ENCODE measurements around the gene NWD2.

NWD2 gene

DNA sequence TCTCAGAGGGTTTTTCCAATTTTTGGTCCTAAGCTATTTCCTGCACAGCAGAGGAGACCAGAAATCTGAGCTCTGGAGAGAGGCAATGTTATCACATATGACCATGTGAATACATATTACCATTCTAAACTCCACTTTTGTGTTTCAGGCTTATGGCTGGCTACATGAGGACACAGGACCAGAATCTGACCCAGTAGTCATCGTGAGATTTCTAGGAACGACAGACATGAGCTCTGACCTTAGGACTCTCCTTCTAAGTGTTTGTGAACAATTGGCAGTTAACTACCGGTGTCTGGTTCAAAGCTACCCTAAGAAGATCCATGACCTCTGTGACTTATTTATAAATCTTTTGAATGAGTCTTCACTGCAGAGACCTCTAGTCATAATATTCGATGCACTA, 198.6 kb downstream of the NWD2 start:
- DNase-seq, result no peak

DNA sequence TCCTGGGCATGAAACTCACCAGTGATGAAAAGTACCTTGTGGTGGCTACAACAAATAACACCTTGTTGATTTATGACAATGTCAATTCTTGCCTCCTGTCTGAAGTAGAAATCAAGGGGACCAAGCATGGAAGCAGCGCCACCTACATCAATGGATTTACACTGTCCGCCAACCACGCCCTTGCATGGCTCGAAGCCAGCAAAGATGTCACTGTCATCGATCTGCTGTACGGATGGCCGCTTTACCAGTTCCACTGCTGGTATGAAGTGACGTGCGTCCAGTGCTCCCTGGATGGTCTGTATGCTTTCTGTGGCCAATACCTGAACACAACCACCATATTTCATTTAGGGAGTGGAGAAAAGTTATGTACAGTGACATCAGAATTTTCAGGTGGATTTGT, 200.5 kb downstream of the NWD2 start:
- DNase-seq, result no peak

DNA sequence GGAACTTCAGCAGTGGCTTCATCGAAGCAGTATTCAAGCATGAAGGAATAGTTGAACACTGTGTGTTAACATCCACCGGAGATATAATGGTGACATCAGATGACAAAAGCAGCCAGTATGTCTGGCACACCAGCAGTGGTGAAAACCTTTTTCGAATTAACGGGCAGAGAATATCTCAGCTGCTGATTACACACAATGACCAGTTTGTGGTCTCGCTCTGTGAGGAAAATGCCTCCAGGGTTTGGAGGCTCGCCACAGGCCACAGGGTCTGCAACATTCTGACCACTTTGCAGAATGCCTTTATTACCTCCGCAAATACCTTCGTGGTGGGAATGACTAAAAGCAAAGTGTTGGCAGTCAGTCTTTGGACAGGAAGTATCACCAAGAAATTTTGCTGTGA, 201.5 kb downstream of the NWD2 start:
- no peak for DNase-seq

DNA sequence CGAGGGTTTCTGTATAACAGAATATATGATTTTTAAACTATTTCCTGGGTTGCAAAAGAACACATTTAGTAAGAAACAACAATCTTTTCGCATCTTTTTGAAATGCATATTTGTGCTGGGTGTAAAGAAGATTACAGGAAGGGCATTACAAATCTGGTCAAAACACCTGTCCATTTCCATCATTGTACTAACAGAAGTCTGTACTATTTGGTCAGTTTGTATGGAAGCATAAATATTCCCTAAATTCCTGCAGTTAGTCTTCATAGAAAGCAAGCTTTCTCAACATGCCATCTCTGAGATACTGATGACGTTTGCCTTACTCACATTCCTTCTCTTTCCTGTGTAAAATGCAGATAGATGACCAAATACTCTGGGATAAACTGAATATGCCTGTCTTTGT, 203.3 kb downstream of the NWD2 start:
- DNase-seq, result no peak

DNA sequence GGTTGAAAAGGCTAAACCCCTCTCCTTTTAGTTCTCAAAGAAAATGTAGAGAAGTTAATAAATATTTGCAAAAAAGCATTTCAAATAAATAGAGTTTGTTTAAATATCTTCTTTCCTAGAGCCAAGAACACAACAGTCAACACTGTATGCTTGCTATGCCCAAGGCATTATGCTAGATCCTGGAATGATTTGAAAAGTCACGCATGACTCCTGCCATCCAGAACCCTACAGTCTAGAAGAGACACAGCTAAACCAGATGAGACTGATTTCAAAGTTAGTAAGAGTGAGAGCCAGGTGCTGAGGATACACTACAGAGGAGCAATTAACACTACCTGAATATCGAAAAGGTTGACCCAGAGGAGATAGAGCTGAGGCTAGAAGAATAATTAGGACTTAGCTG, 205.8 kb downstream of the NWD2 start:
- no peak for DNase-seq

DNA sequence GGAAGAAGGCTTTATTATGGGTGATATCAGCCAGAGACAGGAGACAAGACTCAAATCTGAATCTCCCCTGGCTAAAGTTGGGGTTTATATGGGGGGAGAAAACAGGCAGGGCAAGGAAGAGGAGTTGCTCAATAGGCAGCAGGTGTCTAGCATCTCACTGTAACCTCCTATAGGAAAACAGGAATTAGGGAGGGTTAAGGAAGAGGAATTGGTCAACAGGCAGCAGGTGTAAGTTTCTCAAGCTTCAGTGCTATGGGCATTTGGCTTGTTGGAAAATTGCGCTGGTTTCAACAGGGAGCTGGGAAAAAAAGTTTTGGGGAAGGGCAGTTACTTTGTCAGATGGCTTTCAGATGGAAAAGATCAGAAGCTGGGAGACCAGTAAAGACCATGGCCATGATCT, 206.4 kb downstream of the NWD2 start:
- DNase-seq, result no peak

DNA sequence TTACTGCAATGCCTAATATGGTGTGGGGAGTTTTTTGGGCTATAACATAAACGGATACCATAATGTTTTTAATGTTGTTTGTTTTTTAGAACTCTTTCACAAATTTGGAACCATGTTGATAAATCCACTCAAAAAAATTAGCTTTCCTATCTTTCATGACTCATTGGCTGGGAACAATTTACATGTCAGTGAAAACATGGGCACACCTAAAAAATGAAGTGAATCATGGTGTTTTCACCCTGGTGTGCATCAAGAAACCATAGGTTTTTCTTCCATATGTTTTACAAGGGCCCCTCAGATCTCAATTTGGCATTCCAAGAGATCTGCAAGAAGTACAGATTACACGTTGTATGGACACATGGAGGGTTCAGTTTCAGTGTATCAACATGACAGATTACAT, 207.1 kb downstream of the NWD2 start:
- DNase-seq, result no peak

DNA sequence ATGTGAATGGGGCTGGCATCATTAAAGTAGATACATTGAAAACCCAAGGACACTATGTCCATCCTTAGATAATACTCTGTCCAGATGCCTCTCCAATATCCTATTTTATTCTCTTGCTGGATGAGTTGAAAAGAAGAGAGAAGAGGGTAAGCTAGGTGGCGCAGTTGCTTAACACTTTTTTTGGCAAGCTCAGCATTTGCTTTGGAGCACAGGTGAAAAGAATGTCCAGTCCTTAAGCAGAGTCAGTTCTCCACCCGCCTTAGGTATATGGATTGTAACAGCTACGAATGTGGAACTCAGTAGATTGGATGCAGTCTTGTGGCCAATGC, 208.4 kb downstream of the NWD2 start:
- peak; percentile 97 for DNase-seq

DNA sequence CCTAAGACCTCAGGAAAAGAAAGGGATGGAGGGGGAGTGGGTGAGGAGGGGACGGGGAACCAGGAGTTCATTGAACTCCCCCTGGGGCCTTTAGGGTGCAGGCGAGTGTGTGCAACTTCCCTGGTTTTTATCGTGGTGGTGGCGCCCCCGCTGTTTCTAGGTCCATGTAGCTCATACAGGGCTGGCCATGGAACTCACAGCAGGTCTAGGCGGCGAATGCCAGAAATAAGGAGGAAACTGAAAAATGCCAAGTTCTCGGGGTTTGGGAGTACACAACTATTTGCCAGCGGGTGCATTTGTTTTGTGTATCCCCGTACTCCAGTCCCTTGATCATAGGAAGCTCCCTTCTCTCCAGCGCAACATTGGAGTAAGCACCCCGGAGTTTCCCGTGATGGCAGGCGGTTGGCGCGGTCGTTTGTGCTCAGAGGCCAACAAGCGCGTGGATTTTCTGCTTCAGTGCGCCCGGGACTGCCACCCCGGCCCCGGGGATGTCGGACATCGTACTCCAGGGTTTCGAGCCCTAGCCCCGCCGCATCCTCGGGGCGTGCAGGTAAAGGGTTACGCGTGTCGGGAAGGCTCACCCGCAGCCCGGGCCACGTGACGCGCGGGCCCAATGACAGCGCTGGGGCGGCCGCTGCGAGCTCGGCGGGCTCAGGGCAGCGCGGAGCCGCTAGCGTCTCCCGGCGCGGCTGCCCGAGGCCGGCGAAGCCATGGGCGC, 208.9 kb downstream of the NWD2 start:
- DNase-seq, result peak; percentile 93

DNA sequence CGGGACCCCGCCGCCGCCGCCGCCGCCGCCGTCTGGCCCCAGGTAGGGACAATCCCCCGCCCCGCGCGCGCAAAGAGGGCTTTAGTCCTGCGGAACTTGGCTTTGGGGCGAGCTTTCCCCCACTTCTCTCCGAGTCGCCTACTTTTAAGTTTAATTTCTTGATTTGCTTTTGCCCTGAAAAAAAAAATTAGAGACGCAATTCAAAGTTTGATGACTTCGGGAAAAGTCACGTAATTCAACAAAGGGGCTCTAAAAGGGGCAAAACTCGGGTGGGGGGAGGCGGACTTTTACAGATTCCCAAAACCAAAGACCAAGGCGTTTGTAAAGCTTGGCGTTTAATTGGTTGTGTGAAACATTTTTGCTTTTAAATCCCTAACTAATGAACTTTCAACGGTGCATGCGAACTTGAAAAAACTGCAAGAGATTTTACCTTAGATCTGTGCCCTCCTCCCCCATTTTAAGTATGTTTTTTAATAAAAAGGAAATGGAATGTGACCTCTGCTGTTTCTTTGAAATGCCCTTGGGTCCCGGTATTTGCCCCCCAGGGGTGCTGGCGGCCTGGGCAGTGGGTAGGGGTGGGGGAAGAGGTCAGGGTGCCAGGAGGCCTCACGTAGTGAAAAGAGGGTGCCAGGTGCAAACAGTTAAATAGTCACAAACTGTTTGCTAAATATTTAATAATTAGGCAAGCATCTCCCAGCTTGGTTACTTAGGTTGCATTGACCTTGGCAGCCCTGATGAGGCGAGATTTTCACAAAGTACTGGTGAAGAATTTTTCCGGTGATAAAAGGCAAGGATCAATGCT, 209.7 kb downstream of the NWD2 start:
- no peak for DNase-seq

DNA sequence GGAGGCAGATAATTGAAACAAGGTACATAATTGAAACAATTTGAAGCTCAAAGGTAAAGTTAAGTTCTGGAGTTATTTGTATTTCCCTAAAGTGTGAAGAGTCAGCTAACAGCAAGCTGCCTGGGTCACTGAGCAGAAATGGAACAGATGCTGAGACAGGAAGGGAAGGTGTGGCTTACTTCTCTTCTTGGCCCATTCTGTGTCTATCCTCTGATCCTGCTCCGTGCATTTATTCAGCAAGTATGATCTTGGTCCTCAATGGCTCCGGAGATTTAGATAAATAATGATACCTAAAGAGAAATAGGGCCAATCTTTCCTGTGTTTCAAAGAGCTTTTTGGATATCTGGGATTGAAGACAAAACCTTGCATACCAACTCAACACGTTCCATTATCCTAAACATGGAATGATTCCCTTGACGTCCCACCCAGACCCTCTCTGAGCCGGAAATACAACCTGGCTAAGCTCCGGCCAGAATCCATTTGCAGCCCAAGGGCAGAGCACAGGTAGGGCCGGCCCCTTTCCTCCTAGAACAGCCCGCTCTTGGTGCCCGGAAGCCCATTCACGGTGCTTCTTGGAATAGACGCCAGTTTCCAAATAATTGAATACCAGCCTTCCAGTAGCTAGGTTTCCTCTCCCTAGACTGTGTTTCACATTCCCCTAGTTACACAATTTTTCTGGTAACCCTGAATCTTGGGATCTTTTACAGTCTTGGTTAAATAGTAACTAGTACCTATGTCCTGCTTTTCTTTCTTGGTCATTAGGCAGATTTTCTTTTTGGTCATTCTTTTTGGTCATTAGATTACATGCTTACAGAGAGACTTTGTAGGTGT, 211.0 kb downstream of the NWD2 start:
- peak; percentile 70 for DNase-seq

DNA sequence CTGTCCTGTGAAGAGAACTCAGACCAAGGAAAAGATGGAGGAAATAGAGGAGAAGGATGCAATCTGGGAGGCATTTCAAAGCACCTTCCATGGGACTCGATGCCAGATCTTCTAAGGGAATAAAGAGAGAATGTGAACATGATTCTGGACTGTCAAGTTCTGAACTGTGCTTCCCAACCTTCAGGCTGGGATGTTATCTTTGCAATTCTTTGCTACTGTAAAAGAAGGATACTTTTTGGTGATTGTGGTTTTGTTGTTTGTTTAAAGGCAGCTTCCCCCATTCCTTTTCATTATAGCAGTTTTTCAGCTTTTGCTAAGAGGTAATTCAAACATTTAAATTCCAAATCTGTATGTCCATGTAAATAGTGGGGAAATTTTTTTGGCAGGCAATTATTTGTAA, 217.3 kb downstream of the NWD2 start:
- DNase-seq, result no peak

DNA sequence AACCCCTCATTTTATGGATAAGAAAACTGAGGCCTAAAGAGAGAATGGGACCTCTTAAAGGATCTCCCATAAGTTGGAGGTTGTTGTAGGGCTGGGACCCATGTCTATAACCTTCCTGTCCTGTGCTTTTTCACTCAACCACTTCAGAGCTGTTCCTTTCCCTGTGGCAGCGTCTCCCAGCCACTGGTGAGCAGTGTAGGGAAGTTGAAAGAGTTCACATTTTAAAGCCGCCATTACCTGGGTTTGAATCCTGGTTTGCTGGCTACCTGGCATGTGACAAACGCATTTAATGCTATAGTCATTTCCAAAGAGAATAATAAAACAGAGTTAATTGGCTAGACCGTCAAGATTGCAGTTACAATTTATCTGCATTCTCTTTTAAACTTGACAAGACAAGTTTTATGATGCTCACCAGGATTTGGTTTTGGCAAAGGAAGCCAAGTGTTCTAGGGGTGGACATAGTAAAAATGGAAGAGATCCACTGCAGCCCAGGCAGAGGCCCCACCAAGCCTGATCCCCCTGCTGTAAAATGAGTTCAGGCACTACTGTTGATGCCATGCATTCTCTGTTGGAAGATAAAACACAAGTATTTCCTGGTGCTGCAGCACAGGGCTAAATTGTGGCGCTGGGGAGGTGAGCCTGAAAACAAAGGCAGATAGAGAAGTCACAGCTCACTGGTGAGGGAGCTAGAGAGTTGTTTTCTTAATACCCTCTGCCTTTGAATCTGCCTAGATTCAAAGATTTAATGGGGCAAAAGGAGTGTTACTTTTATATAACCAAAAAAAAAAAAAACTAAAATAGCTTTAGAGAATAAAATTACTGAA, 218.7 kb downstream of the NWD2 start:
- DNase-seq, result peak; percentile 63

DNA sequence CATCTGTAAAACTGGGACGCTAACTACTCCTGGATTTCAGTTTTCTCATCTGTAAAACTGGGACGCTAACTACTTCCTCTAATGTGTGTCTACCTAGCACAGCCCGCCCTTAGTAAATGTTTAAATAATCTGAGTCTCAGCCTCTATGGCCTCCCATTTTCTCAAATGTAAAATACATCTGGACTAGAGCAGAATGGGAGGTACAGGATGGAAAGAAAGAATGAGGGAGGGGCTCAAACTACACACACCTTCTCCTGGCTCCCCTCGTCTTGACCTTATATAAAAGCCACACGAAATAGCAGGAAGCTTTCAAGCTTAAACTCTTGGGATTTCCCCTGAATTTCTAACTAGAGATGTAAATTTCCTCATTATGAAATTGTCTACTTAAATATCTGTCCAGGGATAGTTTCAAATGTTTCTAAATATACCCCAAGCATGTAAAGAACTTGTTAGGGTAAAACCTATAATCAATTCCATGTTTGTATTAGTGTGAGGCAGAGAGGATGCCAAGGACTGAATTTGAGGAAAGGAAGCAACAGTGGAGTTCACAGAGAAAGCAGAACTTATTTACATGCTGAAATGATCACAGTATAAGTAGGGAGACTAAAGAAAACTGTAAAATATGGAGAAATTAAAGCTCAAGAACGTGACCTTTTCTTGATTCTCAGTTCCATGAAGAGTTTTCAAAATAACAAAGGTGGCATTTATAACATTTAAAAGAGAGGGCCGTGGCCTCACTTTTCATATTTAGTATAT, 220.0 kb downstream of the NWD2 start:
- no peak for DNase-seq

DNA sequence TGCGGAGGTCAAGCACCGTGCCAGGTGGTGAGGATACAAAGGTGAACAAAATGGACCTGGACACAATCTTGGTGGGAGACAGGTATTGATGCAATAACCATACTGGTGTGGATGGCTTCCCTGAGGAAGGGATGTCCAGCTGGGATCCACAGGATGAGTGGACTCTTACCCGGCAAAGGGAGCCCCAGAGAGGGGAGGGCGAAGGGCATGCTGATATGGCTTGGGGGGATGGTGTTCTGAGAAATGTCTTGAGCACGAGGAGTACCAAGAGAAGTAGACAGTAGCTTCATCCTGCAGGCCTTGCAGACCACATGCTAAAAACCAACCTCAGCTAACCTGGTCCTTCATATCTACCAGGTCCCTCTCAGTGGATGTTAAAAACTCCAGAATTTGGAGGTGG, 220.8 kb downstream of the NWD2 start:
- DNase-seq, result no peak

DNA sequence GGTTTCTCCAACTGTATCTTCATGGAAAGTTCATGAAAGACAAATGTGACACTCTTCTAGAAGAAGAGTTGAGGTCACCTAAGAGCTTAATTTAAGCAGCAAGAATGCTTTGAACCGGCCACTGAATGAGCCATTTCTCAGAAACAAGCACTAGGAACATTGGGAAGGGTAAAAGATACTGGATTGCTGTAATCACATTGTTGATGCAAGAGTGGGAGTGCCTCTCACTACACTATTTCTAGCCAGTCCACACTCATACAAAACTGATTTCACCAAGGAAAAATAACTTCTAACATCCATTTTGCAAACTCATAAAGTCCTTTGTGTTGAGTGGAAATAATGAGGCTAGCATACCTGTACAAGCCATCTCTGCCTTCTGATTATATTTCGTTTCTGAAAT, 221.3 kb downstream of the NWD2 start:
- no peak for DNase-seq

DNA sequence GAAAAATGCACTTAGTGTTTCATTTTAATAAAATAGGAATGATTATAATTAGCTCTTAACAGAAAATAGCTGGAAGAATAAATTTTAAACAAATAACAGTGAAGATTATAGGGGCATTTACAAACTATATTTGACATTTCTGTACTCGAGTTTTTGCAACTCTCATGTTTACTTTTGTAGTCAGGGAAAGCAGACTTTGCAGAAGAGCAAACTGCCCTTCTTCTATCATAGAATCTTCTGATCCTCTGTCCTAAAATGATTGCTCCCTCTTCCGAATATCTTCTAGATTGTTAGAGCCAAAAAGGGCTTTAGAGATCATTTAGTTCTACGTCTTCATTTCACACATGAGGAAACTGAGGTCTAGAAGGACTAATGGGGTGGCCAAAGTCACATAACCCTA, 222.7 kb downstream of the NWD2 start:
- no peak for DNase-seq

DNA sequence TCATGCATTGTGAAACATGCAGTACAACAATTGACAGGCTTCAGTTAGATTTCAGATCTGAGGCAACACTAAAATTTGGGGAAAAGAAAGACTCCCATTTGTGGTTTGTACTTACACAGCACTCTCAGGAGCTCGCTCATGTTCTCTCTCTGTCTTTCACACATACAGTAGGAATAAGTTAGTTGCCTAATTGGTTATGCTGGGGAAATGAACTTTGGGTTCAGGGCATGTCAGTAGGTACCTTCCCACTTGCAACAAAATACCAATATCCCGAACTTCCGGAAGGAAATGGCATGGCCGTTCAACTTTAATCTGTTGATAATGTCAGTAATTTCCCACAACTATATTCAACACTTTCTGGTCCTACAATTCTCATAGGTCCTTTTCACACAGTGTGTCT, 223.3 kb downstream of the NWD2 start:
- DNase-seq, result no peak

DNA sequence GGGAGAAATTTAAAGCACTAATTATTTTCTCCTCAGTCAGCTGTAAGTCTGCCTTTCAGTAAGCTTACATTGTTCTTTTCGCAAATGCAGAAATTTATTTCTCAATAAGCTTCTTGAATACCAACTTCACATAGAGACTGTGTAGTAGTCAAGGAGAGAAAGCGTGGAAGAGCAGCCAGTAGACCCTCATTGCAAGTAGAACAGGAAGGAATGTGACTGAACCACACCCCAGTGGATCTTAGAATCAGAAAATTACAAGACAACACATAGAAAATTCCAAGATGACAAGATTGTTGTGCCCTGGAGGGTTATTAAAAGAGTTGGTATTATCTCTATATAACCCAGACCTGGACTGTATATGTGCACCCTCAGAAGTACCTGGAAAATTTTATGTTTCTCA, 224.7 kb downstream of the NWD2 start:
- peak; percentile 59 for DNase-seq

DNA sequence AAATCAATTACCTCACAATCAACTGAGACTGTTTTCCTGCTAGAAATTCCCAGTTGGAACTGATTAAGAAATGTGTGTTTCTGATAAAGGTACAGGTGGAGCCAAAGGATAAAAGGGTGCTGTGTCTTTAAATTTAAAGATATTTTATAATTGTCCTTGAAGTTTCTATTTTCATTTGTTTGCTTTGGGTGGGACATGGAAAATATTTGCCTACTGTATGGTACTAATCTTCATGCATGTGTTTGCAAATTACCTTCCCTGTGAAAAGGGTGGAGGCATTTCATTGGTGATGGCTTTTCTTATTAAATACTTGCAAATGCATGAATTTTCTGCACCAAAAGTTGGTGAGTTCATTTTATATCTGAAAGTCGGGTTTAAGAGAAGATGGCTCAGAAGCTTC, 225.7 kb downstream of the NWD2 start:
- DNase-seq, result peak; percentile 94

DNA sequence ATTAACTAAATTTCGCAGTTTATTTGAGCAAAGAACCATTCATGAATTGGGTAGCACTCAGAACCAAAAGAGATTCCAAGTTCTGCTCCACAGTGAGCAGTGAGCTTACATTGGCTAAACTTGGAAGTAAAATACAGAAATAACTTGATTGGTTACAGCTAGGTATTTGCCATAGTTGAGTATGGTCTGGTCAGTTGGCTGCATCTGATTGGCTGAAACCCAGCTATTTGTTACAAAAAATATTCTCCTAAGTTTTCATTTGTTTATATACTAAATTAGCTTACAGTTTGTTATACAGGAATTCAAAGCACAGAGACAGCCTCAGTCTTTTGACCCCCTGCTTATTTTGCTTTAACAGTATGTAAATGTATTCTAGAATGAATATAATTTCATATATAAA, 226.6 kb downstream of the NWD2 start:
- DNase-seq, result no peak

DNA sequence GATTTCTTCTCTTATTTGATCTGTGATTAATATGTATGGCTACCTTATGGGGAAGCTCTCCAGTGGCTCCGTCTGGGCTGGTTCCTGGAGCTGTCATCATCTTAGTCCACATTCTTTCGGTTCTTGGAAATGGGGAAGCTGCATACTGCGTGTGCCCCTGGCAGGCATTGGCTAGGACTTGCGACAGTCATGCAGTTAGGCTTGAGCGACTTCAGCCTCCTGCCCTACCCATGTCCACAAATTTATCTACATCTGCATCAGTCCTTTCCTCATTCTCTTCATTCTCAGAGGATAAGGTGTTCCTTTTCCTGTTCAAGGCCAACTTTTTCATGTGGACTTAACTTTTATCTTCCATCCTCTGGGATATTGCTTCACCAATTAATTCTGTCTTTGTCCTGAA, 227.4 kb downstream of the NWD2 start:
- no peak for DNase-seq

Measured in NCI-H526 treated with DMSO at 0.1 percent for 48 hours (cell line).